Fibroblast of villous mesenchyme (primary cell): ENCODE results near the gene GPC6. TPM values are rescaled to one million over a fixed set of nuclear protein-coding genes. Genes with fewer than 3 reads are reported as not detected.

Experiments used
- DNase-seq: peaks from one replicate; pipeline ENCODE4 v3.0.0-alpha.2; 2010; ENCODE audit warnings: low read depth
- H3K4me3 ChIP-seq: 2 replicates; pipeline ENCODE4 v1.5.1; 2011; ENCODE audit warnings: low read depth, mild to moderate bottlenecking, low read length
- CTCF ChIP-seq: IDR thresholded peaks from 2 replicates; pipeline ENCODE4 v1.5.1; 2012; ENCODE audit warnings: low read depth, mild to moderate bottlenecking, low read length; ENCODE audit not compliant: insufficient read depth
- total RNA-seq: library from RNA; depleted of rRNA; stranded (reverse); fragments of >200 nt; gene quantifications from 2 replicates; pipeline ENCODE4 v1.2.3, GENCODE V29; 2012

Gene GPC6
- total RNA-seq, 1 donor: 6.0 TPM

- TF ChIP-seq CTCF: no peak
- no peak overlapping the region for H3K4me3 ChIP-seq
- DNase-seq: no peak
These were observed 502.8 kb downstream of the GPC6 start for GRCh38 chr13:93729383-93729782.

- H3K4me3 ChIP-seq: no peak overlapping the region
- no peak for TF ChIP-seq CTCF
- peak; percentile 35 for DNase-seq
These were observed 504.2 kb downstream of the GPC6 start for GRCh38 chr13:93730780-93731179.

GRCh38 chr13:93732186-93732585 is 505.6 kb downstream of the GPC6 start:
- TF ChIP-seq CTCF: no peak
- no peak overlapping the region for H3K4me3 ChIP-seq
- no peak for DNase-seq

- peak; percentile 11 for DNase-seq
- H3K4me3 ChIP-seq: no peak overlapping the region
- TF ChIP-seq CTCF: no peak
These were observed 509.5 kb downstream of the GPC6 start for GRCh38 chr13:93736081-93736480.

GRCh38 chr13:93736909-93737308 is 510.3 kb downstream of the GPC6 start:
- TF ChIP-seq CTCF: no peak
- H3K4me3 ChIP-seq: no peak overlapping the region
- no peak for DNase-seq

- no peak for TF ChIP-seq CTCF
- H3K4me3 ChIP-seq: no peak overlapping the region
- no peak for DNase-seq
These were observed 513.7 kb downstream of the GPC6 start for GRCh38 chr13:93740334-93740733.

- no peak overlapping the region for H3K4me3 ChIP-seq
These were observed 517.4 kb downstream of the GPC6 start for GRCh38 chr13:93744033-93744432.

More at GRCh38 chr13:93744033-93744432, 517.4 kb downstream of the GPC6 start:
- TF ChIP-seq CTCF: no peak
- no peak for DNase-seq
